ENCODE results near the gene RRAGB. TPM values are rescaled to one million over a fixed set of nuclear protein-coding genes. Genes with fewer than 3 reads are reported as not detected.
A peak's percentile ranks its signal among the peaks of the same experiment; 100 is the strongest.
"Not testable (repeated sequence)": the region's sequence is repeated elsewhere in the genome, so short reads cannot be mapped to it uniquely, and the experiment has no call there.

Gene RRAGB
- total RNA-seq (1 to 10 TPM; 6.8 to 7.8 TPM), polyA plus RNA-seq (11.1 TPM)

- H3K27ac ChIP-seq (ENCODE audit: low read depth, low read length) = peak within 1 kb of the TSS; percentile 83
- ChIA-PET CTCF (interaction anchor here (0.9 to 2.0 kb wide), 11 partner anchors 12 to 1011 kb away, joined by 3 to 8 read pairs (median 4); partner anchors contain the start of genes MAGEH1 and NBDY), POLR2A (interaction anchor here (0.6 to 1.4 kb wide), 3 partner anchors 229 to 910 kb away, joined by 3 to 14 read pairs (median 3); partner anchors contain the start of gene USP51)
- DNase-seq = peak; percentile 81 to 95 (median 88)
- no peaks in the 10 kb centered on the region for H3K9me3 ChIP-seq (ENCODE audit: low read length)
- no peaks in the 10 kb centered on the region for H3K9me3 Mint-ChIP-seq
- H3K36me3 ChIP-seq (ENCODE audit: insufficient read depth, low read length) = peaks cover 6% of the 10 kb centered on the region
- no peaks in the 10 kb centered on the region for H3K27me3 ChIP-seq (ENCODE audit: insufficient read depth, low read length, poor library complexity, severe bottlenecking)
- peak within 1 kb of the TSS; percentile 81 for H3K4me3 ChIP-seq (ENCODE audit: low read length)
- peaks cover 13% of the 10 kb centered on the region for H3K4me1 ChIP-seq (ENCODE audit: insufficient read depth, low read length)
- H3K4me3 Mint-ChIP-seq = peak within 1 kb of the TSS; percentile 69 to 94 (median 85)
- peaks cover 0 to 27% (median 0%) of the 10 kb centered on the region in 3 donors for H3K36me3 Mint-ChIP-seq
- peak within 1 kb of the TSS; percentile 75 to 98 (median 94) for H3K27ac Mint-ChIP-seq
- H3K27me3 Mint-ChIP-seq = peaks cover 0 to 7% of the 10 kb centered on the region in 2 donors
- H3K4me1 Mint-ChIP-seq = peaks cover 22 to 41% (median 26%) of the 10 kb centered on the region in 3 donors
Observed at GRCh38 chrX:55717521-55718497, at the start of gene RRAGB. TSS of gene RRAGB (plus strand) at chrX:55717749. CDS start at chrX:55718328, 579 bp downstream.

GRCh38 chrX:55668084-55668483, 49.5 kb upstream of the RRAGB start:
- ChIA-PET POLR2A (no interaction called here), CTCF (no interaction called here)
- peaks cover 0 to 5% of the 10 kb centered on the region in 2 donors for H3K27me3 Mint-ChIP-seq
- H3K4me3 Mint-ChIP-seq = no peak overlapping the region
- H3K9me3 Mint-ChIP-seq = peaks cover 6 to 18% (median 10%) of the 10 kb centered on the region in 5 donors
- Histone ChIP-seq H3K9me3 (ENCODE audit: low read length) (no peaks in the 10 kb centered on the region), H3K27me3 (ENCODE audit: insufficient read depth, low read length, poor library complexity, severe bottlenecking) (no peaks in the 10 kb centered on the region), H3K27ac (ENCODE audit: low read depth, low read length) (no peak overlapping the region), H3K4me3 (ENCODE audit: low read length) (no peak overlapping the region), H3K4me1 (ENCODE audit: insufficient read depth, low read length) (no peaks in the 10 kb centered on the region), H3K36me3 (ENCODE audit: insufficient read depth, low read length) (no peaks in the 10 kb centered on the region)
- no peak for DNase-seq
- H3K4me1 Mint-ChIP-seq = no peaks in the 10 kb centered on the region
- H3K36me3 Mint-ChIP-seq = no peaks in the 10 kb centered on the region
- H3K27ac Mint-ChIP-seq = no peak overlapping the region

- CTCF ChIA-PET; H3K9me3 ChIP-seq (ENCODE audit: low read length); H3K27ac ChIP-seq (ENCODE audit: low read depth, low read length); POLR2A ChIA-PET; H3K36me3 ChIP-seq (ENCODE audit: insufficient read depth, low read length); DNase-seq; H3K4me1 ChIP-seq (ENCODE audit: insufficient read depth, low read length); H3K4me3 ChIP-seq (ENCODE audit: low read length); H3K27me3 ChIP-seq (ENCODE audit: insufficient read depth, low read length, poor library complexity, severe bottlenecking); H3K36me3 Mint-ChIP-seq; H3K4me1 Mint-ChIP-seq; H3K4me3 Mint-ChIP-seq; H3K27ac Mint-ChIP-seq: not testable (repeated sequence)
- Mint-ChIP-seq H3K9me3 (peaks cover 0 to 17% (median 12%) of the 10 kb centered on the region in 5 donors), H3K27me3 (peaks cover 27 to 28% of the 10 kb centered on the region in 2 donors)
Observed at GRCh38 chrX:55688579-55688978, 29.0 kb upstream of the RRAGB start.

- ChIA-PET CTCF (no interaction called here), POLR2A (no interaction called here)
- H3K4me3 Mint-ChIP-seq = peak overlapping the region in 5 of 7 donors; percentile 5 to 52 (median 37)
- Histone ChIP-seq H3K36me3 (ENCODE audit: insufficient read depth, low read length) (no peaks in the 10 kb centered on the region), H3K4me3 (ENCODE audit: low read length) (peak overlapping the region; percentile 37), H3K27me3 (ENCODE audit: insufficient read depth, low read length, poor library complexity, severe bottlenecking) (no peaks in the 10 kb centered on the region), H3K27ac (ENCODE audit: low read depth, low read length) (no peak overlapping the region), H3K4me1 (ENCODE audit: insufficient read depth, low read length) (peaks cover 13% of the 10 kb centered on the region), H3K9me3 (ENCODE audit: low read length) (no peaks in the 10 kb centered on the region)
- no peaks in the 10 kb centered on the region for H3K36me3 Mint-ChIP-seq
- peak in 2 of 5 donors; percentile 29 to 60 for DNase-seq
- peaks cover 0 to 6% (median 0%) of the 10 kb centered on the region in 5 donors for H3K9me3 Mint-ChIP-seq
- peak overlapping the region in 3 of 8 donors; percentile 19 to 68 (median 64) for H3K27ac Mint-ChIP-seq
- H3K4me1 Mint-ChIP-seq = peaks cover 11 to 22% (median 12%) of the 10 kb centered on the region in 3 donors
- H3K27me3 Mint-ChIP-seq = peaks cover 12 to 23% of the 10 kb centered on the region in 2 donors
Observed at GRCh38 chrX:55695227-55696018, 22.1 kb upstream of the RRAGB start.

GRCh38 chrX:55697381-55697780, 20.2 kb upstream of the RRAGB start:
- Histone ChIP-seq H3K9me3 (ENCODE audit: low read length) (no peaks in the 10 kb centered on the region), H3K36me3 (ENCODE audit: insufficient read depth, low read length) (no peaks in the 10 kb centered on the region), H3K27me3 (ENCODE audit: insufficient read depth, low read length, poor library complexity, severe bottlenecking) (no peaks in the 10 kb centered on the region), H3K4me3 (ENCODE audit: low read length) (no peak overlapping the region), H3K4me1 (ENCODE audit: insufficient read depth, low read length) (peaks cover 16% of the 10 kb centered on the region), H3K27ac (ENCODE audit: low read depth, low read length) (no peak overlapping the region)
- Mint-ChIP-seq H3K27ac (no peak overlapping the region), H3K27me3 (peaks cover 10 to 14% of the 10 kb centered on the region in 2 donors), H3K36me3 (no peaks in the 10 kb centered on the region), H3K4me3 (no peak overlapping the region), H3K9me3 (peaks cover 0 to 2% (median 0%) of the 10 kb centered on the region in 5 donors), H3K4me1 (peaks cover 11 to 22% (median 12%) of the 10 kb centered on the region in 3 donors)
- no peak for DNase-seq
- CTCF ChIA-PET = no interaction called here
- POLR2A ChIA-PET = no interaction called here

GRCh38 chrX:55702671-55703070, 14.9 kb upstream of the RRAGB start:
- POLR2A ChIA-PET = no interaction called here
- Mint-ChIP-seq H3K36me3 (no peaks in the 10 kb centered on the region), H3K27ac (no peak overlapping the region), H3K27me3 (peaks cover 22 to 25% of the 10 kb centered on the region in 2 donors), H3K4me1 (peaks cover 10 to 19% (median 19%) of the 10 kb centered on the region in 3 donors), H3K4me3 (no peak overlapping the region), H3K9me3 (peaks cover 0 to 6% (median 2%) of the 10 kb centered on the region in 5 donors)
- Histone ChIP-seq H3K36me3 (ENCODE audit: insufficient read depth, low read length) (no peaks in the 10 kb centered on the region), H3K27ac (ENCODE audit: low read depth, low read length) (no peak overlapping the region), H3K4me1 (ENCODE audit: insufficient read depth, low read length) (peaks cover 16% of the 10 kb centered on the region), H3K27me3 (ENCODE audit: insufficient read depth, low read length, poor library complexity, severe bottlenecking) (no peaks in the 10 kb centered on the region), H3K9me3 (ENCODE audit: low read length) (no peaks in the 10 kb centered on the region), H3K4me3 (ENCODE audit: low read length) (no peak overlapping the region)
- CTCF ChIA-PET = no interaction called here
- DNase-seq = no peak

GRCh38 chrX:55703436-55703835, 14.1 kb upstream of the RRAGB start:
- POLR2A ChIA-PET = not testable (repeated sequence)
- H3K4me1 Mint-ChIP-seq = peaks cover 10 to 19% (median 19%) of the 10 kb centered on the region in 3 donors

More at GRCh38 chrX:55703436-55703835, 14.1 kb upstream of the RRAGB start:
- H3K4me3 ChIP-seq (ENCODE audit: low read length); DNase-seq; H3K27me3 ChIP-seq (ENCODE audit: insufficient read depth, low read length, poor library complexity, severe bottlenecking); H3K9me3 Mint-ChIP-seq; CTCF ChIA-PET; H3K9me3 ChIP-seq (ENCODE audit: low read length); H3K36me3 Mint-ChIP-seq; H3K36me3 ChIP-seq (ENCODE audit: insufficient read depth, low read length); H3K27ac ChIP-seq (ENCODE audit: low read depth, low read length): not testable (repeated sequence)
- H3K4me1 ChIP-seq (ENCODE audit: insufficient read depth, low read length) = peaks cover 13% of the 10 kb centered on the region
- Mint-ChIP-seq H3K4me3 (peak overlapping the region in 2 of 7 donors; percentile 0 to 8), H3K27ac (peak overlapping the region in 2 of 8 donors; percentile 33 to 47), H3K27me3 (peaks cover 20 to 23% of the 10 kb centered on the region in 2 donors)

All from CD8-positive, alpha-beta memory T cell (primary cell).